Measurements from ENCODE around the gene ANKRD13D.

Gene ANKRD13D

DNA sequence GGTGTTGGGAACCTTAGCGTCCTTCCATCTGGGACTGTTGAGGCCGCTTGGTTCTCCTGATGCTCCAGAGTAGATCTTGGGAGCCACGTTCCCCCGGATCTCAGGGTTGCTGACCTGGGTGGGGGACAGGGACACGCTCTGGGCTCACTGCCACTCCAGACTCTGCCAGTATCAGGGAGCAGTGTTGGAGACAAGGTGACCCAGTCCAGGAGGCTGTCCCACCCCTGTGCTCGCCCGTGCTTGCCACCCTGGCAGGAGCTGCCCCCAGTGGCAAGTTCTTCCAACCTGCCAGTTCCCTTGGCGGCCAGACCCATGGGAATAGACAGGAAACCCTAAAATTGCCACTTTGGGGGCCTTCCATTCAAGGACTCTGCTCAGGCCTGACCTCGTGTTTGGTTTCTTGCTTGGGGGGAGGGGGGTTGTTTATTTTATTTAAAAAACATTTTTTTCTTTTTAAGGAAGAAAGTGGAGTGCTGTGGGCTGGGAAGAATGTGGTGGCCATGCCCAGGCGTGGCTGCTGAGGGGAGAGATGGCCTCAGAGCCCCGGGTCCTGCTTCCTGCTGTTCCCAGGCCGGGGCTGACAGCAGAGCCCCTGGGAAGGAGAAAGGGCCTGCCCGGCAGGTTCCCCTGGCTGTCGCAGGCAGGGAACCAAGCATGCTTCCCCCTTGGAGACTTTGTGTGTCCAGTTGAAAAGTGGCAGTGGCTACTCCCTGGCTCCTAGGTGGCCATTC is 15.7 kb upstream of the ANKRD13D start:
- DNase-seq (ENCODE audit: low read depth): no peak

DNA sequence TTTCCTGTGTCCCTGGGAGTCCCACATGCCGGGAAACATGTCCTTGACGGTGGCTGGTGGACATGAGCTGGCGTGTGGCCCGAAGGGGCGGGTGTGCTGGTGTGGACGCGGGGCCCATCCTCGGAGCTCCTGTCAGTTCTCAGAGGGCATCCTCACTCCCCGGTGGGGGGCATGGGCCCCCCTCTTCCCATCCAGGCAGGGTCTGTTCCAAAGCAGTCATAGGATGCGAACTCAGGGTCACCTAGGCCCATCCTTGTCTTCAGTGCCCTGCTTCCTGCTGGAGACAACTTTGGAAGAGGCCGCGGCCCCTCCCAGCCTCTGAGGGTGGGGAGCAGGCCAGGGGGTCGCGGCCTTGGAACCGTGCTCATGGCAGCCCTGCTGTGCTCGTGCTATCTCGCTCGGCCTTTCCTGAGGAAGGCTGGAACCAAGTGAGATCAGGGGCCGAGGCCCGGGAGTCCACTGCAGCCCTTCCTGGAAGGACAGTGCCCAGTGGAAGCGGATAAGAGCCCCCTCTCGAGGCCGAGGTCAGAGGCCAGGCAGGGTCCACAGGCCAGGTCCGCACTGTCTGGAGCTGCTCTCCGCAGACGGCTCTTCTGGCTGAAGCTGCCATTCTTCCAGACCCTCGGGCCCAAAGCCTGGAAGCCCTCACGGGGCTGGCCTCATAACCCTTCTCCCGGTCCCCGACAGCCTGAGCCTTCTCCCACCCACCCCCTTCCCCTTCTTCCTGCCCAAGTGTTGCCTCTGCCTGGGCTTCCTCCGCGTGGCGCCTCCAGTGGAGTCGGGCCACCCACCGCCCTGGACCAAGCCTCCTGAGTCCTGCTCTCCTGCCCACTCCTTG is 14.1 kb upstream of the ANKRD13D start:
- DNase-seq (ENCODE audit: low read depth): no peak

DNA sequence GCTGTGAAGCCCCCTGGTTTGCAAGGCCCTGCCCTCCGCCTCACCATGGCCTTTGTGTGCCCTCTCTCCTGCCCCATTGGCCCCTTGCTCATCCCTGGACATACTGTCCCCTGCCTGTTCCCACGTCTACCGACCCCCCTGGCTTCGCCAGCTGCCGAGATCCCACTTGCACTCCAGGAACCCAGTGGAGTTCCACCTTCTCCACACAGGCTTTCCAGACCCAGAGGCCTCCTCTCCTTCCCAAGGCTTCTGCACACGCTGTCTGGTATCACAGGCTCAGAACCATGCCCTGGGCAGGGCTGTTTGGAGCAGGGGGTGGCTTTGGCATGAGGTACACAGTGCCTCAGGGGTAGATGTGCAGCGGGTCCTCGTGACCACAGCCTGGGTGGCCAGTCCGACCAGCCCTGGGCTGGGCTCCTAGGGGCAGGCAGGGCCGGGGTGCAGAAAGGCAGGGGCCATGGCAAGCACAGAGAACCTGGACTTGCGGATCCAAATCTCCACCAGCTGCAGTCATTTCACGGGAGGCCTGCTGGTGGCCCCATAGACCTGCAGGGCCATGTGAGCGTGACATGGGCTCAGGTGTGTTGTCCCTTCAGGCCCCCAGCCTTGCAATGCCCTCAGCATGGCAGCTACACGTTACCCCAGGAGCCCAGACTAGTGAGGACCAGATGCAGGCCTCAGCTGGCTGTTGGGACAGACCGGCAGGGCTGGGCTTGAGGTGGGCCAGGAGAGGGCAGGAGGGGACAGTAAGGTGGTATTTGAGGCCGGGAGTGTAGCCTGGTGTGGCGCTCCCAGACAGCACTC is 13.3 kb upstream of the ANKRD13D start:
- DNase-seq (ENCODE audit: low read depth): no peak

GRCh38 chr11:67276781-67277230 is 12.3 kb upstream of the ANKRD13D start:
- DNase-seq (ENCODE audit: low read depth): peak; percentile 92

GRCh38 chr11:67277231-67277961 is 11.7 kb upstream of the ANKRD13D start:
- DNase-seq (ENCODE audit: low read depth): peak; percentile 98

DNA sequence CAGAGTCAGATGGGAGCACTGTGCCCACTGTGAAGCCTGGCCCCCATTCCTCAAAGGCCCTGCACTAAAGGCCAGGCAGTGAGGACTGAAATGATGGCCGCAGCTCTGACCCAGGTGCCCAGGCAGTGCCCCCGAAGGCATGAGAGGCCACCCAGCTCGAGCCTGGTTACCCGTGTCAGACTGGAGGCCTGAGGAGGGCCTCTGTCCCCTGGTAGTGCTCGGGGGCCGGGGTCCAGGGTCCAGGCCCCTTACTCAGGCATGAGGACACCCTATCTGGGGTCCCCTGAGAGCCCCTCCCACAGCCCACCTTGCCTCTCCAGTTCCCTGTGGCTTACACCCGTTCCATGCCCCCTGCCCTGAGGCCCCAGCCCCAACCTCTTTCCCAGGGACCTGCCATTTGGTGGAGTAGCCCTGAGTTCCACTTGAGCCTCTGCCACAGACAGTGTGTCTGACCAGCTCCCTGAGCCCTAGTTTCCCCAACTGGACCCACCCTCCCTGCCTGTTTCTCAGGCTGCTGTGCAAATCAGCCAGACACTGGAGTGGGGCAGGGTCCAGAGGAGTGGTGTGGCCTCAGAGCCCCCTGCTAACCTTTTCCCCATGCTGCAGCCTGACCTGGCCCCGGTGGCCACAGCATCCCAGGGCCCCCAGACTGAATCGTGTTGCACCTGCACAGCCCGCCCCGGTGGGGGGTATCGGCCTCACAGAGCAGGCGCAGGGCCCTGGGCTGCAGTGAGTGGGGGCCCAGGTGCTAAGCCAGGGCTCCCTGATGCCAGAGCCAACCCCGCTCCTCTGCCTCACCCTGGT is 10.8 kb upstream of the ANKRD13D start:
- no peak for DNase-seq (ENCODE audit: low read depth)

DNA sequence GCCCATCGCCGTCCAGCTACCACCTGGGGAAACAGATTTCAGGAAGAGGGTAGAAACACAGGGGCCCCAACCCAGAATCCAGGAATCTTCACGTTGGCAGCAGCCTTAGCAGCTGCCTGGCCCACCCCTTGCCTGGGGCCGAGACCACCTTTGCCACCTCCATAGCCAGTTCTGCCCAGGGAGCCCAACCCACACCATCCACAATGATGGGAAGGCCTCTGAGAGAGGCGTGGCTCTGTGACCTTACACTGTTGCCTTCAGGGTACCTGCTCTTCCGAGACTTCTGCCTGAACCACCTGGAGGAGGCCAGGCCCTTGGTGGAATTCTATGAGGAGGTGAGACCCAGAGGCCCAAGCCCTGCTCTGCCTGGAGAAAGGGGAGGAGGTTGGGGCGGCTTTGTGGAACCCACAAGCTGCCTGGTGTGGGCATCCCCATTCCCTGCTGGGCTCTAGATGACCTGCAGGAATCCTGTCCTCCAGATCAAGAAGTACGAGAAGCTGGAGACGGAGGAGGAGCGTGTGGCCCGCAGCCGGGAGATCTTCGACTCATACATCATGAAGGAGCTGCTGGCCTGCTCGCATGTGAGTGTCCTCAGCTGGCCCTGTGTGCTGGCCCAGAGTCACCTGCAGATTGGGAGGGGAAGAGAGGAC is 10.0 kb upstream of the ANKRD13D start:
- no peak for DNase-seq (ENCODE audit: low read depth)

GRCh38 chr11:67279589-67280340 is 9.3 kb upstream of the ANKRD13D start:
- no peak for DNase-seq (ENCODE audit: low read depth)

- no peak for DNase-seq (ENCODE audit: low read depth)
Measured at GRCh38 chr11:67280341-67280787, 8.7 kb upstream of the ANKRD13D start.

DNA sequence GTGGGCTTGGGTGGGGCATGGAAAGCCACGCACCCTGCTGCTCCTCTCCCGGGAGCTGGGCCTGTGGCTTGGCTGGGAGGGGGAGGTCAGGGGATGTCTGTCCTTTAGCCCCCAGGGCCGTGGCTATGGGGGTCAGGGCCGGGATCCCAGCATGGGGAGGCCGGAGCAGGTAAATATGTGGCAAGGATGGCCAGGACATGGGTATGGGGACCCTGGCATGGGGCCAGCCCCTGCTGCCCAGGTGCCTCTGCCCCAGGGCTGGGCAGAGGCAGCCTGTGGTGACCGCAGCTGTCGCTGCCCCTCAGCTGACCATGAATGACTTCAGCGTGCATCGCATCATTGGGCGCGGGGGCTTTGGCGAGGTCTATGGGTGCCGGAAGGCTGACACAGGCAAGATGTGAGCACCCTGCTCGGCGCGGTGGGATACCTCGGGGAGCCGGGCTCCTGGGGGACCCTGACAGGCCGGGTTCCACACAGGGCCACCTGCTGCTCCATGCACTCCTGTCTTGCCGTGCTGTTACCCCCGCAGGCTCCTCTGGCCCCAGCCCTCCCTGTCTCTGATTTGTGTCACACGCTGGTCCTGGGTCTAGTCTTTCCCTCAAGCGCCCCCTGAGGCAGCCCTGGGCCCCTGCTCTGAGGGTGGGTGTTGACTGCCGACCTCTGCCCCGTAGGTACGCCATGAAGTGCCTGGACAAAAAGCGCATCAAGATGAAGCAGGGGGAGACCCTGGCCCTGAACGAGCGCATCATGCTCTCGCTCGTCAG is 8.1 kb upstream of the ANKRD13D start:
- DNase-seq (ENCODE audit: low read depth): no peak

- no peak for DNase-seq (ENCODE audit: low read depth)
Measured at GRCh38 chr11:67281552-67282150, 7.5 kb upstream of the ANKRD13D start.

DNA sequence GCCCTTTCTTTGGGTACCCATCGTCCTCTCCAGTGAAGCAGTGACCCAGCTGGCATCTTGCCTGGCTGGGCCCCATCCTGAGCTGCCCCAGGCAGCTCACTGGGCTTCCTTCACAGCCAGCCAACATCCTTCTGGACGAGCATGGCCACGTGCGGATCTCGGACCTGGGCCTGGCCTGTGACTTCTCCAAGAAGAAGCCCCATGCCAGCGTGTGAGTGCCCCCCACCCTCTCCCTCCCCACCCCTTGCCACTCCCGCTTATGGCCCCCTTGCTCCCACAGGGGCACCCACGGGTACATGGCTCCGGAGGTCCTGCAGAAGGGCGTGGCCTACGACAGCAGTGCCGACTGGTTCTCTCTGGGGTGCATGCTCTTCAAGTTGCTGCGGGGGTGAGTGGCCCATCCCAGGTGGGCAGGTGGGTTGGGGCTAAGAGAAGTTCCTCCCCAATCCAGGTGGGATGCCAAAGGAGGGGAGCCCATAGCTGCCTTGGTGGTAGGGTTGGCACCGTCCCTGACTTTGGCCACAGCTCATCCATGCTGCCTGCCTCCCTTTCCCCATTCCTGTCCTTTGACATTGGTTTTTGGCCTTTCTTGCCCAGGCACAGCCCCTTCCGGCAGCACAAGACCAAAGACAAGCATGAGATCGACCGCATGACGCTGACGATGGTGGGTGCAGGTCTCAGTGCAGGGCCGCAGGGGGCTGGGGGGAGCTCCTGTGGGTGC is 6.8 kb upstream of the ANKRD13D start:
- no peak for DNase-seq (ENCODE audit: low read depth)

- DNase-seq (ENCODE audit: low read depth): no peak
Measured at GRCh38 chr11:67282876-67283371, 6.2 kb upstream of the ANKRD13D start.

- DNase-seq (ENCODE audit: low read depth): no peak
Measured at GRCh38 chr11:67283481-67283963, 5.6 kb upstream of the ANKRD13D start.

GRCh38 chr11:67284811-67285540 is 4.1 kb upstream of the ANKRD13D start:
- DNase-seq (ENCODE audit: low read depth): no peak

All from CMK (cell line).